22Rv1 (cell line): ENCODE measurements around the gene NPHS1.

ENCODE experiments used
- ZFX ChIP-seq: fragments of 450-650 bp; IDR thresholded peaks from 2 replicates; pipeline ENCODE4 v1.6.1; 2017; ENCODE audit warnings: antibody characterized with exemption, borderline replicate concordance
- TF ChIP-seq, protein P1 (sequence below): fragments of 450-650 bp; IDR thresholded peaks from 2 replicates; pipeline ENCODE4 v1.5.1; 2017; ENCODE audit warnings: mild to moderate bottlenecking

- TF ChIP-seq, protein P1, sequence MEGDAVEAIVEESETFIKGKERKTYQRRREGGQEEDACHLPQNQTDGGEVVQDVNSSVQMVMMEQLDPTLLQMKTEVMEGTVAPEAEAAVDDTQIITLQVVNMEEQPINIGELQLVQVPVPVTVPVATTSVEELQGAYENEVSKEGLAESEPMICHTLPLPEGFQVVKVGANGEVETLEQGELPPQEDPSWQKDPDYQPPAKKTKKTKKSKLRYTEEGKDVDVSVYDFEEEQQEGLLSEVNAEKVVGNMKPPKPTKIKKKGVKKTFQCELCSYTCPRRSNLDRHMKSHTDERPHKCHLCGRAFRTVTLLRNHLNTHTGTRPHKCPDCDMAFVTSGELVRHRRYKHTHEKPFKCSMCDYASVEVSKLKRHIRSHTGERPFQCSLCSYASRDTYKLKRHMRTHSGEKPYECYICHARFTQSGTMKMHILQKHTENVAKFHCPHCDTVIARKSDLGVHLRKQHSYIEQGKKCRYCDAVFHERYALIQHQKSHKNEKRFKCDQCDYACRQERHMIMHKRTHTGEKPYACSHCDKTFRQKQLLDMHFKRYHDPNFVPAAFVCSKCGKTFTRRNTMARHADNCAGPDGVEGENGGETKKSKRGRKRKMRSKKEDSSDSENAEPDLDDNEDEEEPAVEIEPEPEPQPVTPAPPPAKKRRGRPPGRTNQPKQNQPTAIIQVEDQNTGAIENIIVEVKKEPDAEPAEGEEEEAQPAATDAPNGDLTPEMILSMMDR = peak; percentile 36
- TF ChIP-seq ZFX = no peak
Observed at GRCh38 chr19:35851213-35852028, 883 bp downstream of the NPHS1 start.
